Stimulated activated CD4-positive, alpha-beta T cell treated with anti-CD3 and anti-CD28 coated beads, Interleukin-4, amount 100 ng/mL, for 4 hours (primary cell): Measurements from ENCODE around the gene CACNA2D3.

ENCODE experiments used
- DNase-seq, 2 experiments: peaks; one replicate each; pipeline ENCODE4 v3.0.0-alpha.2; 2020

CACNA2D3 gene

DNA sequence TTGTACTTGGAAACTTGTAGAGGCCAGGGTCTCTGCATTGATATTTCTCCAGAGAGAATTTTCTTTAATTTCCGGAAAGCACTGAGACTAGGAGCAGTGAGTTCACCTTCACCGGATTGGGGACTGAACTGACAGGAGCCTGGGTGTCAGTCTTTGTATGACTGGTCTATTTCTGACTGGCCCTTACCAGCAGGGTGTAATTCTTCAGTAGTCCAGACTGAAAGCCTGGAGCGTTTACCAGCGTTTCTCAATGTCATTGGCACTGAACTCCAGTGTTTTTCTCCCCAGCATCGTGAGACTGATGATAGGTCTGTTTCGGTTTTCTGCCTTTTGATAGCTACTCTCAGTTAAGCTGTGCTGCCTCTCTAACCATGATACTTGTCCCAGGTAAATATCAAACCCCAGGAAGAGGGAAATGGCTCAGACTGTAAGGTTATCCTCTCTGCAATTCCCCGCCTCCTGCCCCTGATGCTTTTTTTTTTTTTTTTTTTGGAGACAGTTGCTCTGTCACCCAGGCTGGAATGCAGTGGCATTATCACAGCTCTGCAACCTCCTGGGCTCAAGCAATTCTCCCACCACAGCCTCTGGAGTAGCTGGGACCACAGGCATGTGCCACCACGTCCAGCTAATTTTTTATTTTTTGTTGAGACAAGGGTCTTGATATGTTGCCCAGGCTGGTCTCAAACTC, 103.6 kb downstream of the CACNA2D3 start:
- DNase-seq: no peak

DNA sequence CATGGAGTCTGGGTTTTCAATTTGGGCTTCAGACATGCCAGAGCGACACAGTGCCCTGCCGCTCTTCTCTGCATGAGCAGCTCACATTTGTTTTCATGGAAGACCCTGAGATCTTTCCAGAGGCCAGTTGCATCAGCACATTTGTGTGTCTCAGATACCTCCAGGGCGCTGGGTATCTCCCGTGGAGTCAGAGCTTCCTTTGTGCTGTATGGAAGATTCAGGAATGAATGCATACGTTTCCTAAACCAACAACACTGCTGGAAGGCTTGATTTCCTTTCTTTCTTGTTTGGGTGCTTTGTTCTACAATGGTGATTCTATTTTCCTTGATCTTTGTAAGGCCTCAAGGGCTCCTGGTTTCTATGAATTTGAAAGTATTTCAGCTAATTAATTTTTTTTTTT, 106.5 kb downstream of the CACNA2D3 start:
- DNase-seq: no peak

DNA sequence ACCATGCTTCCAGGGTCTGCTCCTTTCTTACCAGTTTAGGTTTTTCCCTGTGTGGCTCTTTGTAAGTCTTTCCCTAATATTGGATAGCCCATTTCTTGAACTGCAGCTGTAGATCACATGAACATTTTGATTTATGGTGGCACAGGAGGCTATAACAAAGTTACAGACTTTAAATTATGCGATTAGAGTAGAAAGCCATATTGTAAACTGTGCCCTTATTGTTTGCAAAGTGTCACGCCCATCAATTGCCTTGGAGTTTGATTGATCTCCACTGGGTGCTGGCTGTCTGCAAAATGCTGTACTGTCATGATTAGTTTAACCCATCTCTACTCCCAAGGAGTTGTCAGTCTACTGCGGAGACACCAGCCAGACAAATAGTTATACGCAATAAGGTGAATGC, 110.3 kb downstream of the CACNA2D3 start:
- no peak for DNase-seq

DNA sequence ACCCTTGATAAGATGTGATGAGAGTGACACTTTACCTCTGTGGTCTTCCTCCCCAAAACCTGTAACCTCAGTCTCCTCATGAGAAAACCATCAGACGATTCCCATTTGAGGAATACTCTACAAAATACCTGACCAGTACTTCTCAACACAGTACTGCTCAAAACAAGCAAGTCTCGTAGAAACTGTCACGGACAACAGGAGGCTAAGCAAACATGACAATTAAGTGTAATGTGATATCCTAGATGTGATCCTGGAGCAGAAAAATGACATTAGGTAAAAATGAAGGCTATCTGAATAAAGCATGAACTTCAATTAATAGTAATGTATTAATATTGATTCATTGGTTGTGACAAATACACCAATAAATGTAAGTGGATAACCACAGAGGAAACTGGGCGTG, 113.6 kb downstream of the CACNA2D3 start:
- DNase-seq: no peak

DNA sequence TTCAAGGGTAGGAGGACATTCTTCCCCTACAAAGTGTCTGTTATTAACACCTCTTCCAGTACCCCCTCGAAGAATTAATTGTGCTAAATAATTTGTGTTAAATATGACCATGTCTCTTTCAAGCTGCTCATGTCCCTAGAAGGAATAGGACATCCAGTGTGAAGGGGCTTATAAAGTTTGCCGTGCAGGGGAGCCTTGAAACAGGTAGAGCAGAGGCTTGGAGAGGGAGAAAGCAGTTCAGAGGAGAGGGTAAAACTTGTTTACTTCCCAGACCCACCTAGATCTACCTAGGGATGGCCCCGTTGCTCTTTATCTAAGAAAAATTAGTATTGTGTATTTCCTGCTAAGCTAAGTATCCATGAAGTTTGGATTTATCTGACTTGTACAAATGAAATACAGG, 114.8 kb downstream of the CACNA2D3 start:
- DNase-seq: no peak

DNA sequence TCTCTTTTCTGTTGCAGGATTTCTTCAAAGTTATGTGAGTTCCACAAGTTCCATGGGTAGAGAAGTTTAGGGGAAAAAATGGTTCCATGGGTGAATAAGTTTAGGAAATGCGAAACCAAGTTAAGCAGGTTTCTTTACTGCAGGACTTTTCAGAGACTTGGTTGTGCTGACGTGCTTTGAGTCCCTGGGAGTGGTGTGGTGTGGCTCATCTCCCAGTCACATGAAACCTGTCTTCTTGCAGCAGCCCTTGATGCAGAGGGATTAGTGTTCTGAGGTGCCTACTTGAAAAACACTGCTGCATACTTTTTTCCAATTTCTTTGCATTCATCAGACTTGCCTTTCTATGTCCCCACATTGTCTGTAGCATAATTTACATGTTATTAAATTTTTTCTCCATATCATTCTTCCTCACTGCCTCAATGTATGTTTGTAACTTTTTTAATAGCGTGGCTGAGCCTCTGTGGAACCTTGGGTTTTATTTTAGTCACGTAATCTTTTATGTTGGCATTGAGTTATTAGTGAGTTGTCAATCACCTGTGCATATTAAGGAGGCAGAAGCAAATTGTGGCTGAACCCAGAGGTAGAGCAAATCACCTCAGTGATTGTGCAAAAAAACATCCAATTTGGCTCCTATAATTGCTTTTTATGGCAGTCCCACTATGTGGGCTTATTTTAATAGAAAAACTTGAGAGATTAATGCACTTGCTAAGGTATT, 115.6 kb downstream of the CACNA2D3 start:
- DNase-seq: no peak

DNA sequence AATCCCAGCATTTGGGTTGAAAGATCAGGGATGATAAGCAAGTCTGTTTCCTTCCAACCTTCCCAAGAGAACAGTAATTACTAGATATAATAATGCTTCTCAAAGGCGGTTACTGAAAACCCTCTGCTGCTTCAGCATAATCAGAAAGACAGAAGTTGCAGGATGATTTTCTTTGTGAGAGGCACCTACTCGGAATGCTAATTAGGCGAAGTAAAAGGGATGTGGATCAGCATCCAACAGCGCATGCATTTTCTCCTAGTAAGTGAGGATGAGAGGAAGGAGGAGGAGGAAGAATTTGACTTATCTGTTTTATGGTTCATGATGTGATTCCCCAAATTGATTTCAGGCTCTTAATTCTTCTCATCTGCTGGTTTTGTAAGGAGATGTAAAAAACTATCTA, 118.0 kb downstream of the CACNA2D3 start:
- DNase-seq: no peak

DNA sequence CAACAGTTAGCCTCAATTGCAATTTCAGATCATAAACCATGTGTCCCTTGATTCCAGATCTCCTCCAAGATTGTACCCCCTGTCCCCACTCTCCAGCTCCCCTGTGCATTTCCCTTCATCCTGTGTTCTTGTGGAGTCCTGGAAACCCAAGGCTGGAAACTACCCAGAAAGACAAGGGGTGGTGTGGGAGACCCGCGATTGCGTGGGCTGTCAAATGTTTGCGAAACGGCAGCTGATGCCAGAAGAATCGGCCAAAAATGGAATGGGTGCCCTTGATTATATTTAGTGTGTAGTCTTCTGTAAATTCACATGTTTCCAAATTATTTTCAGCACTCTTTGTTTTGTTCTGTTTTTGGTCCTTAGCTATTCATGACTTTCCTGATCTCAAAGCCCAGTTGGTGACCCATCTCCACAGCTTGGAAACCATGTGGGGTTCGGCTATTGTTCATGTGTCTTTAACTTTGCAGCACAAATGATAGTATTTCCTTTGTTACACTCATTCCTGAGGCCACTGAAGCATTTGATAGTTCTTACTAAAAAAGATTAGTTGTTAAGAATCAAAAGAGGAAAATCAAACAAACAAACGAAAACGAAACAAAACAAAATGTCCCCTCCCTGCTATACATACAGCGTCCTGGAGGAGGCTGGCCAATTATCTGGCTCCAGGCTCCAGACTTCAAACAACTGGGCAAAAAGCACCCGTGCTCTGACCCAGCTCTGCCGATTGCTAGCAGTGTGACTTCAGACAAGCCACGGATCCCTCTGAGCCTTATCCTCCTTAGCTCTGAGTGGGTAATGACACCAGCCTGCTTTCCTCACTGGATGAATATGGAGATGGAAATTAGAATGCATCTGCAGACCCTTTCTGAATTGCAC, 120.9 kb downstream of the CACNA2D3 start:
- no peak for DNase-seq

DNA sequence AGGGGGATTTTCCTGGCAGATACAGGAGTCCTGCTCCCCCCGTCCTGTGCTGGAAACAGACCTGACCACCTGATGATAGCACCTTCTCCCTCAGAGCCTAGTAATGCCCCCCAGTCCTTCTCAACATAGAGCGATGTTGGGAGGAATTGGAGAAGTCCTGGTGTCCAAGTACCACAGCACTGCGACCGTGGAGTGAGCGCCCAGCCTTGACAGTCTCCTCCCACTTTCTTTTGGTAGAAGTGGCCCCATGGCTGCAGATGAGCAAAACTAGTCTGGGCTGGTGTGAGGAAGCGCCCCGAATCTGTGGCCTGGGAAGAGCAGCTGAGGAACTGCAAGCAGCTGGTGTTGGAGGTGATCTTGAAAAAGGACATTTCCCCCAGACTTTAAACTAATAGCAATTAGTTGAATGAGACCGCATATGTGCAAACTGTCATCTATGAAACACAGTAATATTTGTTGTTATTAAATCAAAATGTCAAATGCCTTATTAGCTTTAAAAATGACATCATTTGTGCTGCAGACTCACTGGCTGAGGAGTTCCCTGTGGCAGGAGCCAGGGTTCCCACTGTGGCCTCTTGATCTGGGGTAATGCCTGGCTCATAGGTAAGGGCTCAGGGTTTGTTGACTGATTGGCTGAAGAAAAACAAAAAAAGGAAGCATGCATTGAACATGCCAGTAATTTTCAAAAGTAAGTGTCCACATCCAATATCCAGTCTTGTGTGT, 121.8 kb downstream of the CACNA2D3 start:
- no peak for DNase-seq

DNA sequence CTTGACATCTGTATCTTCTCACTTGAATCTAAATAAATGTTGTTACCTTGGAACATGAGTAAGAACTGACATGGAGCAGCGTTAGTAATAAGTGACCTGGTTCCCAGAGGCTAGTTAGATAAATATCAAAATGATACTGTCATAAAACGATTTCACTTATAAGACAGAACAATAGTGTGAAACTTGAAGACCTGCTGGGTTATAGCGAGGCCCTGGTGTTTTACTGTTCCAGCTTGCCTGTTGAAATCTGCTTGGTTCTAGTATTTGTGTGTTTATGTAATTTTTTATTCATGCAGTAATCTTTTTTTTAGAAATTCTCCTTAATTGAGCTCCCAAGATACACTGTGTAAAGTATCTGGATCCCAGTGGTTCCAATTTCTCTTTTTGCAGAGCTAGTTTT, 129.4 kb downstream of the CACNA2D3 start:
- DNase-seq: no peak

DNA sequence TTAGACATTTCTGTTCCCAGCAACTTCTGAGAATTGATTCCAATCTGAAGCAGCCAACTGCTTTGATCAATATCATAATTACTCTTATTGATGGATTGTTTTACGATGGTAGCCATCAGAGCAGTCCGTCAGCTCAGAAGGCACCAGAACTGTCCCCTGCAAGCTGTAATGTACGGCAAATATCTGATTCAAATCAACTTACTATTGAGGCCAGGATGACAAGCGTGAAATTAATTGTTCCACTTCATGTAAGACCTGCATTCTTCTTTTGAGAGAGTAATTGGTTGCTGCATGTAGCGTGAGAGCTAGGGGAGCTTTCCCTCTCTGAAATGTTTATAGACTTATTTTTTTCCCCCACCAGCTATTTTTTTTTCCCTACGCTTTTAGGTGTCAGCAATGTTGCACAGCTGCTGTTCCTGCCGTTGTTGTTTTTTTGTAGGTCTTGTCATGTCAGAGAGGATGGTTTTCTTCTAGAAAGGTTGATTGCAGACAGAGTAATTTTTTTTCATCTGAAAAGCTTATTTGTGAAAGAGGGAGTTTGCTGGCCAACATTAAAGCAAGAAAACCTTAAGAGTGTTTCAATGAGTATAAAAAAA, 134.9 kb downstream of the CACNA2D3 start:
- DNase-seq: no peak

DNA sequence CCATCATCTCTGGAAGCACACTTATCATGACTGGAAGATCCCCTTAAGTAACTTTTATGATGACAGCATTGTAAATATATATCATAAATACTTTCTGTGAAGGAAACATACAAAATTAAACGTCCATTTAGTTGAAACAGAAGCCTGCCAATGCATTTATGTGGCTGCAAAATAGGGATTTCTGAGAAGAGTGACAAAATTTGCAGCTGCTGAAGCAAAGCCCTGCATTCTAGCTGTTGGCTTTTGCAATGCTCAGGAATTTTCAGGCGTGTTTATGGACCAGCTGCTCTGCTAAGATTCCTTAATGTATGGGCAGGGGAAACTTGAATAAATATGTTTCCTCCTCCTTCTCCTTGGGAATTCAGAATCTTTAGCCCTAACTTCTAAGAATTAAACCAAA, 137.3 kb downstream of the CACNA2D3 start:
- no peak for DNase-seq

DNA sequence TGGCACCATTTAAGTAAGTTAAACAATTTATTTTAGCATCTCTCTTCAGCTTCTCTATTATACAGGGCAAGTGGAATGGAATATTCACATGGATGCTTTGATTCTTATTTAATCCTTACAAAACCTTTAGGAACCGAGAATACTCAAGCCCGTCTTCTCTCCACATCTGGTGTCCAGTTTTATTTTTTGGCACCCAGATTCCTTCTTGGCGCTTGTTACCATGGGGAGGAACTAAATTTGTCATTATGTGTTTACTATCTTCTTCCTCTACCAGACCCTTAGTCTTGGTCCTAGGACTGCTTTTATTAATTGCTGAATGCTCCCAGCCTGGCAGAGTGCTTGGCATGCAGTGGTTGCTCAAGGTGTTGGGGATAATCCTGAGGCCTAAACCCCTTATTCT, 138.8 kb downstream of the CACNA2D3 start:
- no peak for DNase-seq

DNA sequence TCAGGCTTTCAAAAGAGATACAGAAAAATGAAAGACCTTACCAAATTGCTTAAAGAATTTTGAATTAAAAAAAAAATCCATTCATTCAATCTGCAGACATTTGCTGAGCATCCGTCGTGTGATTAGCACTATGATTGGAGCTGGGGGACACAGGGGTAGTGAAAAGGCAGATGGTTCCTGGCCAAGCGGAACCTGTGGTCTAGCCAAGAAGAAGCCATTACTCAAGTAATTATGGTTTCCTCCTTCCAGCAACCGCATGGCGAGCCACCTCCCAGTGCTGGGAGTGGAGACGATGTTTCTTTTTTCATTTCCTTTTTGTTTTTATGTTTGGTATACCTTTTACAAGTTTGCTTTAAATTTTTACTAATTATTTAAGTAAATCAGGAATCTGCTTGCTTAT, 140.2 kb downstream of the CACNA2D3 start:
- no peak for DNase-seq

DNA sequence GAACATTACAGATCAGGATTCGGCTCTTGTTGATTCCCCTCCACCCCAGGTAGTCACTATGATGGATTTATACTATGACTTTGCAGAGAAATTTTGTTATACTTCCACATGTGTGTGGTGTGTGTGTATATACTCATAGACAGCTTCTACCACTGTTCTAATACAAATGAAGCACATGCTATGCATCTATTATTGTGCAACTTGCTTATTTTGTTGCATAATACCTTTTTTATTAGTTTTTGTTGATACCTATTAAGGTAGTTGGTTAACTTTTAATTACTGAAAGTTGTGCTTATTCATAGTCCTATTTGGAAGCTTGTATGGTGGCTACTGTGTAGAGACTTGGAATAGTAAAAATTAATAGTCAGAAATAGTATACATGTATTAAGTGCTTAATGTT, 140.6 kb downstream of the CACNA2D3 start:
- no peak for DNase-seq

DNA sequence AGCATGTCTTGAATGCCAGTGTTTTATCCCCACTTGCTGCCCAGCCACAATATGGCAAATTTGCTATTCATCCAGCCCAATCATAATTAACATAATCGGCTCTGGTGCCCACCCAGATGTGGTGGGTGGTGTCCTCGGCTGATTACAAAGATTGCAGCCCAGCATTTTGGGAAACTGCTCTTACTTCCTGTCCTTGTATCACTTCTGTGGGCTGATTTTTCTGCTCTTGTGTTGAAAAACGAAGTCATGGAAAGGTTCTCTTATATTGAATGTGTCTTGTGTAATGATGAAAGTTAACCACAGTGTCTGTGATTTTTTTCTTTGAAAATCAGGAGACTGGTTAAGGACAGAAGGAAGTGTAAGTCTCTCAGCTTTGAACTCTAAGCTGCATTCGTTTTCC, 141.7 kb downstream of the CACNA2D3 start:
- DNase-seq: no peak

DNA sequence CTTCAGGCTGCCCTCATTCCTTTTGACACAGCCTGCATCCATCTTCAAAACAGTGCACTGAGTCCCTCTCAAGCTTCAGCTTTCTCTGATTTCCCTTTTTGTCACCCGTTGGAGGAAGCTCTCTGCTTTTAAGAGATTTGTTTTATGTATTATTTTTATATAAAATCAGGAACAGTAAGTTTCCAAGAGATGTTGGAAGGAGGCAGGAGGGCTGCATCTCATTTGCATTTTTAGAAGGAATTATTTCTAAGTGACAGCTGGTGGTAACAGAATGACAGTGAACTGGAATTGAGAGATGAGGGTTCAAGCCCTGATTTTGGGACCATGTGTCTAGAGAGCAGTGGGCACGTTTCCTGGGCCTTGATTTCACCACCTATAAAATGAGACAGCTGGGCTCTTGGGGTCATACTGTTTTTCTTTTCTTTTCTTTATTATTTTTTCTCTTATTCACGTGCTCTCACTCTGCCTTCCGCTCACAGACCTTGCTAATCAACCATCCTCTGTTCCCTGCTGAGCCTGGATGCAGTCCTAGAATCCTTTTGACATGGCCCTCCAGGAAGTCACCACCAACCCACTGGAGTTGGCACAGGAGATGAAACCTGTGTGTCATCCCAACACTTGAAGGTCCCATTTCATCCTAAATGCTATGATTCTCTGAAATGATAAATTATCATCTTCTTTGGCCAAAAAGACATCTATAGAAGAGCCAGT, 148.6 kb downstream of the CACNA2D3 start:
- DNase-seq: no peak

DNA sequence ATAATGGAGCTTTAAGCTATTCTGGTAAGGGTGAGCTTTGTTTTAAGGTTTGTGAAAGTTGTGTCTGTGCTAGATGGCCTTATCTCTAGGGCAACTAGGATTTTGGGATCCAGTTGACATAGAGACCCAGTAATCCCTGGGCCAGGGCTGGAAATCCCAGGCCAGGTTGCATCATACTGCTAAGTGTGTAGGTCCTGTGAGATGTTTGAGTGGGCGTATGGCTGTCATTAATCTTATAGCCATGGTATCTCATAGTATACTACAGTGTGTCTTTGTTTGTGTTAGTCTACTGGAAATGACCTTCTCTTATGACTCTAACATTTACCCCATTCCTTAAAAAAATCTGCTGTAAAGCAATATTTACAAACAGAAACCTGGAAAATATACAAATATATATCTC, 151.4 kb downstream of the CACNA2D3 start:
- DNase-seq: no peak

DNA sequence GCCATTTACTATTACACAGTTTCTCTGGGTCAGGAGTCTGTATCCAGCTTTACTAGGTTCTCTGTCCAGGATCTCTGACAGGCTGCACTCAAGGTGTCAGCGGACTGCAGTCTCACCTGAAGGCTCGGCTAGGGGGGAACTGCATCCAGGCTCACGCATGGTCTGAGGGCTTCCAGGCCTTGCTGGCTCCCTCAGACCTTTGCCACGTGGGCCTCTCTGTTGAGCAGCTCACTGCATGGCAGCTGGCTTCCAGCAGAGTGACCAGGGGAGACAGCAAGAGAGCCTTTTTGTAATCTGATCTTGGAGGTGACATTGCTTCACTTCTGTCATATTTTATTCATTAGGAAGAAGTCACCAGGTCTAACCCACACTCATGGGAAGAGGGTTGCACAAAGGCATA, 152.3 kb downstream of the CACNA2D3 start:
- no peak for DNase-seq

DNA sequence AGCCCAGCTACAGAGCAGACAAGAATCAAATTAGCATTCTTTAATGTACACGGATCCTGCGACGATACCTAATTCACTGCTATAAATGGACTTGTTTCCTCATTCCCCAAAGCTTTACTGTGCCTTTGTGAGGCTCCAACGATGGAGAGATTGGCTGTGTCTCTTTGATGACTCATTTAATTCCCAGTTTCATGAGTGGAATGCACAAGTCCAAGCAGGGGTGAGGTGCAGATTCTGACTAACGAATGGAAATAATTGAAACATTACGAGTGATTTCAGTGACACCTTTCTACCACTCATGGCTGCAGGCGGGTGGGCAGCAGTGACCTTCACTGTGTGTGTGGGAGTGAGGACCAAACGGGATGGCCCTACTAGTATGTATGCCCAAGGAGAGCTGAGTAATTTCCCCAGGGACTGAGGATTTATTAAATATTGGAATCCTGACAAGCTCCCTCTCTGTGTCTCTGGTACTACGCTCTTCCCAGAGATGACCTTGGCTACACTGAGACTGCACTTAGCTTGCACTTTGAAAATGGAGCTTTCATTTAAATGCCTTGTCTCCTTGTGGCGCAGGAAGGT, 156.7 kb downstream of the CACNA2D3 start:
- DNase-seq: no peak

DNA sequence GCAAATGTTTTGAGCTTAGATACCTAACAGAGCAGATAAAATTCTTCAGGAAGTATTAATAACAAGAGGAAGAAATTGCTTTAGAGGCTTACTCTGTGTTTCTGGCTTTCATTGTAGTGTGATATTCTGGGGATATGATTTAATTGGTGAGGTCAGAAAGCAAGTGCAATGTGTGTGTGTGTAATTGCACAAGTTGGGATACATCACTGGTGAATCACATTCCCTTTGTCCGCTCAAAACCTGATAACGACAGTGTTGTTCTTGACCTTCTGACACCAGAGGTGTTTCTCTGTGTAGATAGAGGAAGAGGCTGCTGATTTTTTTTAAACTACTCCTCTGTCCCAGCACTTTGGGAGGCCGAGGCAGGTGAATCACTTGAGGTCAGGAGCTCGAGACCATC, 161.1 kb downstream of the CACNA2D3 start:
- DNase-seq: no peak

DNA sequence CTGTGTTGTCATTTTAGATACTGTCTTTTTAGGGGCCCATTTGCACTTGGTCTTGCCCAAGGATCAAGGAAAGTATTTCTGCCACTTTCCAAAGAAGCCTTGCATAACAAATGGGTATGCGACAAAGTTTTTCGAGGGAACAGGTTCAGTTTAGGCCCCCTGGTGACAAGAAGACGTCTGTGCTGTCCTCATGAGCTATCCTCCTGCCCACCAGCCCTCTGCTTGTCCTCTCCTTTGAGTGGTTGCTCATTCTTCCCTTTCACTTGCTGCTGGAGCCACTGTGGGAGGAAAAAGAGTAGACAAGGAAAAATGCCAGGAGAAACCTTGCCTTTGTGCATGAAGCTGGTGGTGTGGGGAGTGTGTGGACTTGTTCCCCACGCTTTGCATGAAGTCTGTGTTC, 171.9 kb downstream of the CACNA2D3 start:
- DNase-seq: no peak
